Endothelial cell of umbilical vein (primary cell): ENCODE measurements around the gene RBM33. TPM values are rescaled to one million over a fixed set of nuclear protein-coding genes. Genes with fewer than 3 reads are reported as not detected.

ENCODE experiments used
- BruUV-seq: library from RNA; stranded (reverse); fragments of 400-500 nt; replicated peaks from 2 replicates; lab custom pipeline; 2021; lab: Mats Ljungman, UMichigan
- CTCF ChIA-PET: fragments of 300-600, 350-600 bp; sonication (Branson Sonifier 250); formaldehyde crosslinking; loops from one replicate; lab custom pipeline; 2021; ENCODE audit warnings: antibody characterized with exemption, inconsistent platforms; lab: Charles Lee
- POLR2A ChIA-PET: fragments of 300-600, 350-600 bp; sonication (Branson Sonifier 250); formaldehyde crosslinking; loops from one replicate; lab custom pipeline; 2021; ENCODE audit warnings: antibody characterized with exemption, inconsistent platforms; lab: Charles Lee
- DNase-seq: peaks from one replicate; pipeline ENCODE4 v3.0.0-alpha.2; 2011; ENCODE audit warnings: low read depth, low spot score
- FAIRE-seq: peaks from 2 replicates; lab custom pipeline; 2011; peaks lifted over from hg19 to GRCh38; lab: Jason Lieb, UNC
- H2AFZ ChIP-seq: 2 replicates; pipeline ENCODE4 v1.6.0; 2012; ENCODE audit warnings: low read depth, low read length, control low read depth, inconsistent platforms
- H3K27ac ChIP-seq: 2 replicates; pipeline ENCODE4 v1.5.1; 2011; ENCODE audit warnings: low read depth, mild to moderate bottlenecking, control low read depth, low read length, moderate library complexity; ENCODE audit not compliant: insufficient read depth
- H3K27me3 ChIP-seq, 2 experiments: 2 replicates each; pipeline versions ENCODE4 v1.6.0 to v1.6.1; 2011; ENCODE audit warnings: low read length in 2 of 2, mixed read lengths in 1 of 2; ENCODE audit not compliant: control insufficient read depth in 2 of 2, insufficient read depth in 2 of 2
- H3K36me3 ChIP-seq, 2 experiments: 2 replicates in 1 of 2; 3 replicates in 1 of 2; pipeline ENCODE4 v1.5.1; 2011; ENCODE audit warnings: low read length in 2 of 2, mild to moderate bottlenecking in 1 of 2, moderate library complexity in 1 of 2; ENCODE audit not compliant: control insufficient read depth in 2 of 2, insufficient read depth in 2 of 2; ENCODE audit errors: extremely low read depth in 1 of 2
- H3K4me1 ChIP-seq: 3 replicates; pipeline ENCODE4 v1.5.1; 2011; ENCODE audit warnings: mild to moderate bottlenecking, low read length; ENCODE audit not compliant: control insufficient read depth, insufficient read depth; ENCODE audit errors: extremely low read depth
- H3K4me2 ChIP-seq: 2 replicates; pipeline ENCODE4 v1.6.1; 2011; ENCODE audit warnings: low read length, control low read depth, mixed read lengths; ENCODE audit not compliant: insufficient read depth
- H3K4me3 ChIP-seq, 3 experiments: fragments of 200-600 bp in 1 of 3; sonication (generic), shearing (Covaris generic) in 1 of 3; replicated peaks in 1 of 3; 2 replicates each; pipeline ENCODE4 v1.5.1; 2011 to 2016; ENCODE audit warnings: control low read depth in 3 of 3, low read length in 3 of 3, mild to moderate bottlenecking in 2 of 3, inconsistent platforms in 1 of 3, low read depth in 1 of 3, moderate library complexity in 1 of 3; ENCODE audit not compliant: insufficient read depth in 1 of 3
- H3K79me2 ChIP-seq: 2 replicates; pipeline ENCODE4 v1.6.0; 2012; ENCODE audit warnings: low read length, inconsistent platforms; ENCODE audit not compliant: control insufficient read depth, insufficient read depth
- H3K9ac ChIP-seq: replicated peaks from 2 replicates; pipeline ENCODE3; 2011; ENCODE audit warnings: low read length, control low read depth; ENCODE audit not compliant: insufficient read depth; ENCODE audit errors: extremely low read depth
- H3K9me1 ChIP-seq: replicated peaks from 3 replicates; pipeline ENCODE4 v1.6.0; 2011; ENCODE audit warnings: mild to moderate bottlenecking, low read length; ENCODE audit not compliant: control insufficient read depth, insufficient read depth; ENCODE audit errors: extremely low read depth
- H3K9me3 ChIP-seq: replicated peaks from 2 replicates; pipeline ENCODE4 v1.5.1; 2012; ENCODE audit warnings: low read length, inconsistent platforms; ENCODE audit not compliant: control insufficient read depth, insufficient read depth
- H4K20me1 ChIP-seq: replicated peaks from 2 replicates; pipeline ENCODE3; 2011; ENCODE audit warnings: mild to moderate bottlenecking, low read length; ENCODE audit not compliant: control insufficient read depth, insufficient read depth; ENCODE audit errors: extremely low read depth
- CTCF ChIP-seq, 2 donors: IDR thresholded peaks; 1 replicate in 1 of 2; 2 replicates in 1 of 2; pipeline ENCODE4 v1.5.1; 2011; ENCODE audit warnings: low read length in 2 of 2, mild to moderate bottlenecking in 2 of 2, moderate library complexity in 2 of 2, control low read depth in 1 of 2, inconsistent platforms in 1 of 2, low read depth in 1 of 2; ENCODE audit not compliant: insufficient read depth in 1 of 2; ENCODE audit errors: extremely low read depth in 1 of 2
- EZH2 ChIP-seq: IDR thresholded peaks from 2 replicates; pipeline ENCODE4 v1.6.1; 2012; ENCODE audit warnings: borderline replicate concordance, low read depth, mild to moderate bottlenecking, moderate library complexity, low read length, inconsistent platforms; ENCODE audit not compliant: severe bottlenecking
- FOS ChIP-seq: IDR thresholded peaks from 2 replicates; pipeline ENCODE4 v1.6.1; 2011; ENCODE audit warnings: mild to moderate bottlenecking, low read length, moderate library complexity, borderline replicate concordance; ENCODE audit not compliant: insufficient read depth
- GATA2 ChIP-seq: IDR thresholded peaks from 2 replicates; pipeline ENCODE4 v1.7.0; 2011; ENCODE audit warnings: low read depth, mild to moderate bottlenecking, moderate library complexity, mixed read lengths, low read length; ENCODE audit not compliant: insufficient read length, insufficient read depth
- JUN ChIP-seq: IDR thresholded peaks from 2 replicates; pipeline ENCODE4 v1.6.1; 2011; ENCODE audit warnings: borderline replicate concordance, low read depth; ENCODE audit not compliant: insufficient read length, insufficient read depth
- MAX ChIP-seq: IDR thresholded peaks from 2 replicates; pipeline ENCODE4 v1.6.1; 2011; ENCODE audit not compliant: insufficient read depth, insufficient read length
- MYC ChIP-seq: IDR thresholded peaks from one replicate; pipeline ENCODE4 v1.6.1; 2011; ENCODE audit warnings: mild to moderate bottlenecking, low read depth, low read length
- POLR2A ChIP-seq: IDR thresholded peaks from 2 replicates; pipeline ENCODE4 v1.6.1; 2012; ENCODE audit warnings: low read depth, mild to moderate bottlenecking, control low read depth, low read length
- POLR2AphosphoS5 ChIP-seq: IDR thresholded peaks from 2 replicates; pipeline ENCODE4 v1.6.1; 2012; ENCODE audit warnings: low read depth, mild to moderate bottlenecking, control low read depth, low read length, moderate library complexity; ENCODE audit not compliant: insufficient read depth
- dilution Hi-C: fragments of 300-500 bp; cut with MboI; formaldehyde crosslinking; loops from one replicate; pipeline ENCODE4 v1.15.0; 2019; ENCODE audit warnings: low sequenced_read_pairs; ENCODE audit not compliant: extremely low pct_ligation_motif_present
- intact Hi-C: fragments of 100-400 bp; cut with micrococcal nuclease; formaldehyde crosslinking; loops from one replicate; pipeline ENCODE4 v1.10.0; 2022
- polyA plus RNA-seq, 4 experiments: library from polyadenylated mRNA; depleted of rRNA in 3 of 4; stranded (reverse) in 3 of 4; unstranded in 1 of 4; fragments of >200 nt; gene quantifications; 2 replicates each; pipeline versions ENCODE4 v1.2.1 to v1.2.3, GENCODE V29; 2011 to 2012; ENCODE audit warnings: missing spikeins in 1 of 4
- total RNA-seq: library from RNA; stranded (reverse); gene quantifications from 2 replicates; pipeline ENCODE4 v1.2.3, GENCODE V29; 2021

Gene RBM33
- total and polyA plus RNA-seq, 2 donors (not counting 3 experiments of a cell fraction or from before 2014, with no cell fraction given), result 16.2 to 68.2 TPM

GRCh38 chr7:155802291-155802690 lies 157.8 kb downstream of the RBM33 start:
- H3K4me1 ChIP-seq, result peaks cover 14% of the 10 kb centered on the region
- no peaks in the 10 kb centered on the region for H3K9me1 ChIP-seq
- H3K9ac ChIP-seq, result no peak overlapping the region
- H3K27me3 ChIP-seq, result peaks cover 12 to 32% of the 10 kb centered on the region in 2 experiments
- POLR2A ChIA-PET, result no interaction called here
- H4K20me1 ChIP-seq, result no peaks in the 10 kb centered on the region
- H3K4me2 ChIP-seq, result no peak overlapping the region
- BruUV-seq, result no TSS peak
- FAIRE-seq (no peak), DNase-seq (no peak)
- H3K4me3 ChIP-seq, result no peak overlapping the region
- intact Hi-C loops, result loop anchor here (10.0 kb wide), 1 partner anchor 597 kb away; no protein-coding TSS in a partner anchor
- H3K27ac ChIP-seq, result no peak overlapping the region
- CTCF ChIA-PET, result no interaction called here
- dilution Hi-C loops, result no loop called here
- H3K79me2 ChIP-seq, result no peaks in the 10 kb centered on the region
- H3K9me3 ChIP-seq, result no peaks in the 10 kb centered on the region
- no peaks in the 10 kb centered on the region for H3K36me3 ChIP-seq
- no peak overlapping the region for H2AFZ ChIP-seq
- no peak for TF ChIP-seq CTCF (IDR thresholded peaks at IDR 0.05; ENCODE audit: extremely low read depth in 1 of 2, insufficient read depth in 1 of 2, low read depth in 1 of 2, low read length in 2 of 2)
- no peak for TF ChIP-seq POLR2AphosphoS5
- TF ChIP-seq POLR2A, result no peak
- no peak for TF ChIP-seq EZH2
- no peak for TF ChIP-seq MYC
- no peak for TF ChIP-seq FOS
- TF ChIP-seq MAX, result no peak
- no peak for TF ChIP-seq GATA2
- no peak for TF ChIP-seq JUN
